GM18519 (cell line): ENCODE data around the gene ZNF443.
A peak's percentile ranks its signal among the peaks of the same experiment; 100 is the strongest.
"Not testable (repeated sequence)": the region's sequence is repeated elsewhere in the genome, so short reads cannot be mapped to it uniquely, and the experiment has no call there.

Source experiments
- ATAC-seq: cut with Tn5 transposase; IDR thresholded peaks from one replicate; pipeline ENCODE4 v1.9.1; 2021; ENCODE audit warnings: mild to moderate bottlenecking, moderate library complexity; ENCODE audit not compliant: unreplicated experiment, low FRiP score

Gene ZNF443

DNA sequence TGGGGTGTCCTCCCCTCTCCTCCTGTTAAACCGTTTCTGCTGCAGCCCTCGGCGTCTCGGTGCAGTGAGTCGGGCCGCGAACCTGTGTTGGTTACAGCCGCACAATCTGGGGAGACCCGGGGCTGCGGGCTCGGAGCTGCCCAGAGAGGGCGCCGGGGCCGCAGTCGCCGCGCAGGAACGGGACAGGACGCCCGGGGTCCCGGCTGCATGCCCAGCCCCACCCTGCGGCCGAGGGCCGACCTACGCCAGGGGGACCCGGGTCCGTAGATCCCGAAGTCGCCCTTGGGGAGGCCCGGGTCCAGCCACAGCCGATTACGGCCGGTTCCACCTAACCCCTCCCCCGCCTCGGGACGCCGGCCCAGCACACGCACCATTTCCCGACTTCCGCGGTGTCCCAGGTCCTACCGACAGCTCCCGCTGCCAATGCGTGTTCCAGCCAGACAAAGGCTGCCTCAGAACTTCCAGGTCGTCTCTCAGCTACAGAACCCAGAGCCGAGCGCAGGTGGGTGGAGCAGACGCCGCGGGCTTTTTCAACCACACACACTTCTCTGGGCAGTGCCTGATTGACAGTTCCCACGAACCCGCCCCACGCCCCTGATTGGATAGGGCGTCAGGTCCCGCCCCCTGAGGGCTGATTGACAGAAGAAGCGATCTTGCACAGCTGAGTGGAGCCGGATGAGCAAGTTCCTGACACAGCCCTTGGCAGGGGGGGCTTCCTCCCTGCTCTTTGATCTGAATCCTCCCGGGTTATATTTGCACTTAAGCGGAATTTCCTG lies at the start of gene ZNF443:
TSS of gene ZNF443 (minus strand) at position 481 of the 776 bp plus-strand sequence. CDS start at position 374, 107 bp downstream.
- peak; percentile 85 for ATAC-seq

GRCh38 chr19:12486265-12486783 lies 45.5 kb upstream of the ZNF443 start:
- not testable (repeated sequence) for ATAC-seq

GRCh38 chr19:12485571-12485970 lies 44.8 kb upstream of the ZNF443 start:
- ATAC-seq: no peak

GRCh38 chr19:12485052-12485416 lies 44.2 kb upstream of the ZNF443 start:
- ATAC-seq: no peak

- ATAC-seq: no peak
Measured at GRCh38 chr19:12484371-12485051, 43.7 kb upstream of the ZNF443 start, which contains the start of gene ZNF709. TSS of gene ZNF709 (minus strand) at chr19:12484816. CDS start at chr19:12484657, 159 bp downstream.

DNA sequence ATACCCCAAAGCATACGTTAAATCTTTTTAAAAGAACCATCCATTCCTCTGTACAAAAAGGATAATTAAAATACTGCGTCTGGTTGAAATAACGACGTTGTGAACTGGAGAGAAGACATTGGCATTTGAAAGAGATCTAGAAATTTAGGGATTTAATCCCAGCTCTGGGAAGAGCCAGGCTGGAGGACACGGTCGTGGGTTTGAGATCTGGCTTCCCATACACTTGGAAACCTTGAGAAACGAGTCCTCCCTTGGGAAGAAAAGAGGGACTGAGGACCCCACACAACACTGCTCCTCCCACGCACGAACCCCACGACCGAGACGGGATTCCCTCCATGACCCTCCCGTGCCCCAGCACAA lies 43.2 kb upstream of the ZNF443 start:
- ATAC-seq: no peak

DNA sequence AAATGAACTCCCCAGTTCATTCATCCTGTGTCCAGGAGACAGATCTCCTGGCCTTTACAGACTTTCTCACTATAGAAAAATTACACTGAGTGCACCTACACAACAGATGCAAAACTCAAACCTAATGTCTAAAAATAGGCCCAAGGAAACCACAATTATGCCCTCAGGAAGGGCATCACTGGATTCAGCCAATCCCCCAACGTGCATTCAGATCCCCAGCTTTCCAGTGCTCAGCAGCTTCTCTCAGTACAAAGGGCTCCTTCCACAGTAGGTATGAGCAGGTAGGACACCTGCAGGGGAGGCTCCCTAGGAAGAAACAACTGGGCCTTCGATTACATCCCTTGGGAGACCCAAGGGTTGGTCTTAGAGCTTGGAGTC lies 41.7 kb upstream of the ZNF443 start:
- no peak for ATAC-seq

DNA sequence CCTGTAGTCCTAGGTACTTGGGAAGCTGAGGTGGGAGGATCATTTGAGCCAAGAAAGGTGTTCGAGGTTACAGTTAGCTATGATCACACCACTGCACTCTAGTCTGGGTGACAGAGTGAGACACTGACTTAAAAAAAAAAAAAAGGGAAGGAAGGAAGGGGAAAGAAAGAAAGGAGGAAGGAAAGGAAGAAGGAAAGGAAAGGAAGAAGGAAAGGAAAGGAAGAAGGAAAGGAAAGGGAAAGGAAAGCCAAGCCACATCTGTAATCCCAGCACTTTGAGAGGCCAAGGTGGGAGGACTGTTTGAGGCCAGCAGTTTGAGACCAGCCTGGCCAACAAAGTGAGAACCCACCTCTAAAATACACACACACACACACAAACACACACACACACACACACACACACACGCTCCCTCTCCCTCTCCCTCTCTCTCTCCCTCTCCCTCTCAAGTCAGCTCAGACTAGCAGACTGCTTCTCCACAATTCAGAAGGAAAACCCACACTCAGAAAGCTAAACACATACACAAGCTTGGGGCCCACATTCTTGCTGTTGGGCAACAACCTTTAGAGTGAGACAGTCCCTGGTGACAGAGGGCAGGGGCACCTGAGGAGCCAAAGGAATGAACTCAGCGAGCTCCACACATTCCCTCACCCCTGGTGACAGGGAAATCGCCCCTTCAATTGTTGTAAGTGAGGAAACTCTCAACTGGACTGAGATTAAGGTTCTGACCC lies 41.1 kb upstream of the ZNF443 start:
- no peak for ATAC-seq

DNA sequence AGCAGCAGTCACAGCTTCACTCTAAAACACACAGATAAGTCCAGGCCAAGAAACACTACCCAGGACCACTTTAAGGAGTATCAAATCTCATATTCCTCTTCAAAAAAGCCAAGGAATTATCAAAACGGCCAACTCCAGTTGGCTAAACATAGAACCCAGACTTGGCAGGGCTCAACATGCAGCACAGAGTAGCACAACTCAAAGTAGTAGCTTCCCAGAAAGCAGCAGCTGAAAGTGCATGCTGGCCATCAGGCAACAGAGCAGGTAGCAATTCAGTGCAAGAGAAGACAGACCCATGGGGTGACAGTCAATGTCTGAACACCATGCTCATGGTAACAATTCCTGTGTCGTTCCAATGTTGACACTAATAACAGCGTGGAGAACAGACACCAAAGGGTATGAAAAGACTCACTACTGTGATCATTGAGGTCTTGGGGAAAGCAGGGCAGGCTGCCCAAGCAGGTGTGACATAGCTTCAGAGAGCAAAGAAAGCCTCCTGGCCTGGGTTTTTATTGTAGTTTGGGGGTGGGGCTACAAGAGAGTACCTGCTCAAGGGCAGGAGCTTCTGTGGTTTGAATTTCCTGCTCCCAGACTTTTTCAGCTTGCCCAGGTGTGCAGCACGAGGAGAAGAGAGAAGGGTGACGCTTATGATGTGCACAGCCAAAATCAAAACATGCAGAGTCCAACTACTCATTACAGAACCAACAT lies 37.6 kb upstream of the ZNF443 start:
- ATAC-seq: no peak

- ATAC-seq: not testable (repeated sequence)
Measured at GRCh38 chr19:12467651-12468050, 26.8 kb upstream of the ZNF443 start.

- ATAC-seq: no peak
Measured at GRCh38 chr19:12465211-12465610, 24.4 kb upstream of the ZNF443 start.

- ATAC-seq: no peak
Measured at GRCh38 chr19:12464769-12465168, 23.9 kb upstream of the ZNF443 start.

DNA sequence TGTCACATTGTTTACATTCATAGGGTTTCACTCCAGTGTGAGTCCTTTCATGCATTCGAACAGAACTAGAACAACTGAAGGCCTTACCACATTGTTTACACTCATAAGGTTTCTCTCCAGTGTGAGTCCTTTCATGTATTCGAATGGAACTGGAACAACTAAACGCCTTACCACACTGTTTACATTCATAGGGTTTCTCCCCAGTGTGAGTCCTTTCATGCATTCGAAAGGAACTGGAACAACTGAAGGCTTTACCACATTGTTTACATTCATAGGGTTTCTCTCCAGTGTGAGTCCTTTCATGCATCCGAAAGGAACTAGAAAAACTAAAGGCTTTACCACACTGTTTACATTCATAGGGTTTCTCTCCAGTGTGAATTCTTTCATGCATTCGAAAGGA lies 23.3 kb upstream of the ZNF443 start:
- ATAC-seq: not testable (repeated sequence)

- no peak for ATAC-seq
Measured at GRCh38 chr19:12453495-12453894, 12.7 kb upstream of the ZNF443 start.

GRCh38 chr19:12450844-12451243 lies 10.0 kb upstream of the ZNF443 start:
- no peak for ATAC-seq

- no peak for ATAC-seq
Measured at GRCh38 chr19:12448808-12449207, 8.0 kb upstream of the ZNF443 start.

DNA sequence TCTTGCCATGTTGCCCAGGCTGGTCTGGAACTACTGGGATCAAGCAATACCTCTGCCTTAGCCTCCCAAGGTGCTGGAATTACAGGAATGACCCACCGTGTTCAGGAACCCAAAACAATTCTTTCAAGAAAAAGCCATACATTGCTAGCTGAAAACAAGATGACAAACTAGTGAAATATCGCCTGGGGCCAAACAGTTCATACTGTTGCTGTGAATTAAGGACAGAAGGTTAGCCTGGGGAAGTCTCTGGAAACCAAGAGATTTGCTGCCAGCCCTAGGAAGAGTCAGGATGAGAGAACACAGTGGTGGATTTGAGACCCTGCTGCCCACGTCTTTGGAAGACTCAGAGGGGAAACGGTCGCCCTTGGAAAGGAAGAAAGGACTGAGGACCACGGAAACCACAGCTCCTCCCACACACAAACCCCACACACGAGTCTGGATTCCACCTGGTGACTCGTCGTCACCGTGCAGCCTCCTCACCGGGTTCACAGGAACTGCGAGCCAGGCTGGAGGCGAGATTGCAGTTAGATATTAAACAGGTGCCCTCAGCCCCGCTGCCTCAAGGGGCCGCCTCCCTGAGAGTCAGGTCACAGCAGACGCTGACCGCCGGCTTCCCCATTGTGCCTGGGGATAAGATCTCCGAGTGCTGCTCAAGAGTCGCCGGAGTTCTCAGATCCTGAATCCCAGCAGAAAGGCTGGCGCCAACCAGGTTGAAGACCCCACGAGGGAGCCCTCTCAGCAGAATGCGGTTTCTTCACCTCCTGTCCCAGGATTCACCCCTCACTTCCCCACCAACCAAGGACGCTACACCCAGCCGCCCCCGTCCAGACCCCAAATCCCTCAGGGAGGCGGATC lies 908 bp downstream of the ZNF443 start:
- not testable (repeated sequence) for ATAC-seq

GRCh38 chr19:12430726-12431299 lies 10.0 kb downstream of the ZNF443 start:
- not testable (repeated sequence) for ATAC-seq

GRCh38 chr19:12425888-12426274 lies 14.9 kb downstream of the ZNF443 start:
- ATAC-seq: no peak
